B cell (primary cell): ENCODE results near the gene LRP1-AS. TPM values are rescaled to one million over a fixed set of nuclear protein-coding genes. Genes with fewer than 3 reads are reported as not detected.

Source experiments
- ATAC-seq: fragments of 200-7000 bp; cut with Tn5 transposase; one replicate; pipeline ENCODE4 v1.10.0; 2021; ENCODE audit warnings: low read depth, mild to moderate bottlenecking, moderate number of reproducible peaks, moderate library complexity
- CTCF ChIA-PET: fragments of 350-600 bp; sonication (Branson Sonifier 250); formaldehyde crosslinking; loops from one replicate; lab custom pipeline; 2021; ENCODE audit warnings: antibody characterized with exemption, inconsistent platforms; lab: Charles Lee
- POLR2A ChIA-PET: fragments of 350-600 bp; sonication (Branson Sonifier 250); formaldehyde crosslinking; loops from one replicate; lab custom pipeline; 2021; ENCODE audit warnings: antibody characterized with exemption; lab: Charles Lee
- DNase-seq: peaks from one replicate; pipeline ENCODE4 v3.0.0; 2013
- H2AFZ ChIP-seq: 2 replicates; pipeline ENCODE4 v1.6.1; 2012; ENCODE audit warnings: mild to moderate bottlenecking, low read depth, low read length; ENCODE audit not compliant: insufficient read depth, poor library complexity, severe bottlenecking
- H3K27ac ChIP-seq, 2 donors: 1 replicate in 1 of 2; 2 replicates in 1 of 2; pipeline ENCODE4 v1.5.1; 2012 to 2013; ENCODE audit warnings: low read length in 2 of 2, mild to moderate bottlenecking in 2 of 2, moderate library complexity in 1 of 2
- H3K27me3 ChIP-seq, 4 experiments: fragments of 200-600 bp in 1 of 4; sonication (generic) in 1 of 4; replicated peaks in 1 of 4; 1 replicate in 2 of 4; 2 replicates in 2 of 4; pipeline versions ENCODE4 v1.6.1 to v1.7.0; 2013 to 2016; ENCODE audit warnings: low read length in 3 of 4, mild to moderate bottlenecking in 2 of 4, mixed read lengths in 1 of 4, moderate library complexity in 1 of 4; ENCODE audit not compliant: insufficient read depth in 4 of 4, control insufficient read depth in 3 of 4; ENCODE audit errors: control extremely low read depth in 1 of 4
- H3K36me3 ChIP-seq, 2 experiments: replicated peaks in 1 of 2; 1 replicate in 1 of 2; 2 replicates in 1 of 2; pipeline versions ENCODE4 v1.6.1 to v1.7.1; 2013; ENCODE audit warnings: low read length in 1 of 2; ENCODE audit not compliant: insufficient read depth in 2 of 2, control insufficient read depth in 1 of 2; ENCODE audit errors: control extremely low read depth in 1 of 2, extremely low read depth in 1 of 2
- H3K4me1 ChIP-seq, 2 donors: fragments of 200-600 bp in 1 of 2; sonication (generic) in 1 of 2; 1 replicate in 1 of 2; 2 replicates in 1 of 2; pipeline versions ENCODE4 v1.5.1 to v1.6.1; 2013 to 2017; ENCODE audit warnings: low read length in 2 of 2; ENCODE audit not compliant: control insufficient read depth in 2 of 2, insufficient read depth in 2 of 2
- H3K4me2 ChIP-seq: replicated peaks from 2 replicates; pipeline ENCODE3; 2012; ENCODE audit warnings: mild to moderate bottlenecking, low read depth, low read length; ENCODE audit not compliant: poor library complexity, severe bottlenecking
- H3K4me3 ChIP-seq, 5 experiments: fragments of 200-600 bp in 1 of 5; sonication (generic) in 1 of 5; 1 replicate in 3 of 5; 2 replicates in 2 of 5; pipeline versions ENCODE4 v1.5.1 to v1.7.0; 2011 to 2016; ENCODE audit warnings: low read length in 4 of 5, mild to moderate bottlenecking in 4 of 5, low read depth in 2 of 5, control low read depth in 1 of 5, moderate library complexity in 1 of 5; ENCODE audit not compliant: insufficient read depth in 1 of 5; ENCODE audit errors: control extremely low read depth in 1 of 5, extremely low read depth in 1 of 5
- H3K79me2 ChIP-seq: fragments of 200-600 bp; sonication (generic); one replicate; pipeline ENCODE4 v1.6.0; 2016; ENCODE audit warnings: low read length; ENCODE audit not compliant: control insufficient read depth, insufficient read depth
- H3K9ac ChIP-seq: fragments of 200-600 bp; sonication (generic); 2 replicates; pipeline ENCODE4 v1.6.1; 2017; ENCODE audit warnings: mild to moderate bottlenecking, low read length, moderate library complexity
- H3K9me3 ChIP-seq, 3 donors: one replicate each; pipeline versions ENCODE4 v1.6.1 to v1.7.1; 2013; ENCODE audit warnings: low read length in 2 of 3; ENCODE audit not compliant: control insufficient read depth in 2 of 3, insufficient read depth in 1 of 3; ENCODE audit errors: control extremely low read depth in 1 of 3
- H4K20me1 ChIP-seq: 2 replicates; pipeline ENCODE4 v1.6.0; 2012; ENCODE audit warnings: mild to moderate bottlenecking, low read length; ENCODE audit not compliant: insufficient read depth, control insufficient read depth, poor library complexity, severe bottlenecking
- H3K27ac Mint-ChIP-seq: one replicate; pipeline ENCODE4 v1.8.0; 2021; ENCODE audit warnings: mixed read lengths
- H3K27me3 Mint-ChIP-seq: one replicate; pipeline ENCODE4 v1.8.0; 2021; ENCODE audit warnings: mixed read lengths
- H3K4me1 Mint-ChIP-seq: one replicate; pipeline ENCODE4 v1.8.0; 2021; ENCODE audit warnings: mixed read lengths
- H3K4me3 Mint-ChIP-seq: one replicate; pipeline ENCODE4 v1.8.0; 2021; ENCODE audit warnings: mixed read lengths
- H3K9me3 Mint-ChIP-seq: one replicate; pipeline ENCODE4 v1.8.0; 2022; ENCODE audit warnings: mixed read lengths; ENCODE audit not compliant: insufficient read depth
- CTCF ChIP-seq: fragments of 200-600 bp; IDR thresholded peaks from one replicate; pipeline ENCODE4 v1.8.0; 2022; ENCODE audit warnings: antibody characterized with exemption, mild to moderate bottlenecking
- EZH2 ChIP-seq: IDR thresholded peaks from 2 replicates; pipeline ENCODE4 v1.6.1; 2012; ENCODE audit warnings: borderline replicate concordance, low read depth, mild to moderate bottlenecking, moderate library complexity, low read length; ENCODE audit not compliant: insufficient read depth, poor library complexity, severe bottlenecking
- WGBS: methylation state at CpG from one replicate; pipeline ENCODE4 v1.1.5; 2013; ENCODE audit warnings: missing lambda C conversion rate; ENCODE audit not compliant: insufficient coverage; 5-methylcytosine and 5-hydroxymethylcytosine counted together
- intact Hi-C: fragments of 100-400 bp; cut with micrococcal nuclease; formaldehyde crosslinking; loops from one replicate; pipeline ENCODE4 v1.10.0; 2022
- polyA plus RNA-seq: library from polyadenylated mRNA; depleted of rRNA; stranded (reverse); fragments of >200 nt; gene quantifications from 2 replicates; pipeline ENCODE4 v1.2.3, GENCODE V29; 2012
- total RNA-seq, 2 donors: library from RNA; stranded (reverse); fragments of 120-200 nt in 1 of 2; gene quantifications; 1 replicate in 1 of 2; 2 replicates in 1 of 2; pipeline versions ENCODE4 v1.2.3 to v1.2.4, GENCODE V29; 2013 to 2022

The LRP1-AS gene
- total and polyA plus RNA-seq, 2 donors (not counting 1 experiment from before 2014, with no cell fraction given), result not detected

GRCh38 chr12:57181561-57182155 lies 34.2 kb upstream of the LRP1-AS start:
- peaks cover 5% of the 10 kb centered on the region for H3K4me1 Mint-ChIP-seq
- CTCF ChIA-PET, result interaction anchor here (0.7 to 7.5 kb wide), 13 partner anchors 9 to 428 kb away, joined by 3 to 108 read pairs (median 5); partner anchors contain the start of genes LRP1 and STAT6

More at GRCh38 chr12:57181561-57182155, 34.2 kb upstream of the LRP1-AS start:
- no peak overlapping the region for H3K27ac Mint-ChIP-seq
- Histone ChIP-seq H2AFZ (no peak overlapping the region), H3K4me2 (no peak overlapping the region), H3K4me3 (no peak overlapping the region), H4K20me1 (no peaks in the 10 kb centered on the region), H3K79me2 (no peaks in the 10 kb centered on the region), H3K9me3 (no peaks in the 10 kb centered on the region), H3K27me3 (no peaks in the 10 kb centered on the region), H3K4me1 (peaks cover 0 to 6% of the 10 kb centered on the region in 2 donors), H3K27ac (no peak overlapping the region), H3K36me3 (no peaks in the 10 kb centered on the region), H3K9ac (no peak overlapping the region)
- no peak for DNase-seq
- peaks cover 2% of the 10 kb centered on the region for H3K27me3 Mint-ChIP-seq
- intact Hi-C loops, result loop anchor here (2.0 kb wide), 1 partner anchor 173 kb away; no protein-coding TSS in a partner anchor
- TF ChIP-seq EZH2, result no peak
- no peak for TF ChIP-seq CTCF
- no peaks in the 10 kb centered on the region for H3K9me3 Mint-ChIP-seq
- POLR2A ChIA-PET, result interaction anchor here (1.1 kb wide), 1 partner anchor 112 kb away, joined by 5 read pairs; no protein-coding TSS in a partner anchor
- no peak overlapping the region for H3K4me3 Mint-ChIP-seq
- no peak for ATAC-seq
- WGBS, result 85% methylated on average over 4 of the region's 5 CpGs
